ENCODE results near the gene ISL2. TPM values are rescaled to one million over a fixed set of nuclear protein-coding genes. Genes with fewer than 3 reads are reported as not detected.

Gene ISL2
- total RNA-seq, 1 experiment from 2014 or later: 7.6 TPM

- no TSS peak for BruUV-seq (replicated peaks)
- no peak for DNase-seq
- CTCF ChIA-PET: interaction anchor here (1.8 to 2.5 kb wide), 3 partner anchors 16 to 132 kb away, joined by 5 to 12 read pairs (median 9); no protein-coding TSS in a partner anchor
- Mint-ChIP-seq H3K27me3 (ENCODE audit: unreplicated experiment) (no peaks in the 10 kb centered on the region), H3K4me3 (ENCODE audit: low read depth, unreplicated experiment) (no peak overlapping the region), H3K4me1 (ENCODE audit: low read depth, unreplicated experiment) (peaks cover 16% of the 10 kb centered on the region), H3K36me3 (ENCODE audit: insufficient read depth, unreplicated experiment) (peaks cover 3% of the 10 kb centered on the region), H3K9me3 (ENCODE audit: low read depth, unreplicated experiment) (no peaks in the 10 kb centered on the region), H3K27ac (ENCODE audit: unreplicated experiment) (no peak overlapping the region)
- intact Hi-C loops (cut with micrococcal nuclease; ENCODE audit: unreplicated experiment): no loop called here
- TF ChIP-seq, protein P1, sequence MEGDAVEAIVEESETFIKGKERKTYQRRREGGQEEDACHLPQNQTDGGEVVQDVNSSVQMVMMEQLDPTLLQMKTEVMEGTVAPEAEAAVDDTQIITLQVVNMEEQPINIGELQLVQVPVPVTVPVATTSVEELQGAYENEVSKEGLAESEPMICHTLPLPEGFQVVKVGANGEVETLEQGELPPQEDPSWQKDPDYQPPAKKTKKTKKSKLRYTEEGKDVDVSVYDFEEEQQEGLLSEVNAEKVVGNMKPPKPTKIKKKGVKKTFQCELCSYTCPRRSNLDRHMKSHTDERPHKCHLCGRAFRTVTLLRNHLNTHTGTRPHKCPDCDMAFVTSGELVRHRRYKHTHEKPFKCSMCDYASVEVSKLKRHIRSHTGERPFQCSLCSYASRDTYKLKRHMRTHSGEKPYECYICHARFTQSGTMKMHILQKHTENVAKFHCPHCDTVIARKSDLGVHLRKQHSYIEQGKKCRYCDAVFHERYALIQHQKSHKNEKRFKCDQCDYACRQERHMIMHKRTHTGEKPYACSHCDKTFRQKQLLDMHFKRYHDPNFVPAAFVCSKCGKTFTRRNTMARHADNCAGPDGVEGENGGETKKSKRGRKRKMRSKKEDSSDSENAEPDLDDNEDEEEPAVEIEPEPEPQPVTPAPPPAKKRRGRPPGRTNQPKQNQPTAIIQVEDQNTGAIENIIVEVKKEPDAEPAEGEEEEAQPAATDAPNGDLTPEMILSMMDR (IDR thresholded peaks at IDR 0.05; ENCODE audit: unreplicated experiment): no peak
Measured at GRCh38 chr15:76328958-76329357, 7.6 kb upstream of the ISL2 start.

GRCh38 chr15:76330080-76330680 is 6.4 kb upstream of the ISL2 start:
- intact Hi-C loops (cut with micrococcal nuclease; ENCODE audit: unreplicated experiment): loop anchor here (1.0 to 2.0 kb wide), 2 partner anchors 96 to 139 kb away; no protein-coding TSS in a partner anchor
- CTCF ChIA-PET: interaction anchor here (0.6 to 2.5 kb wide), 11 partner anchors 12 to 520 kb away, joined by 3 to 12 read pairs (median 5); no protein-coding TSS in a partner anchor
- H3K4me3 Mint-ChIP-seq (ENCODE audit: low read depth, unreplicated experiment): no peak overlapping the region
- peak; percentile 70 for DNase-seq
- no peak overlapping the region for H3K27ac Mint-ChIP-seq (ENCODE audit: unreplicated experiment)
- H3K4me1 Mint-ChIP-seq (ENCODE audit: low read depth, unreplicated experiment): peaks cover 21% of the 10 kb centered on the region
- no TSS peak for BruUV-seq (replicated peaks)
- H3K27me3 Mint-ChIP-seq (ENCODE audit: unreplicated experiment): no peaks in the 10 kb centered on the region
- H3K9me3 Mint-ChIP-seq (ENCODE audit: low read depth, unreplicated experiment): no peaks in the 10 kb centered on the region
- H3K36me3 Mint-ChIP-seq (ENCODE audit: insufficient read depth, unreplicated experiment): peaks cover 15% of the 10 kb centered on the region
- TF ChIP-seq, protein P1 (IDR thresholded peaks at IDR 0.05; ENCODE audit: unreplicated experiment): peak; percentile 57

DNA sequence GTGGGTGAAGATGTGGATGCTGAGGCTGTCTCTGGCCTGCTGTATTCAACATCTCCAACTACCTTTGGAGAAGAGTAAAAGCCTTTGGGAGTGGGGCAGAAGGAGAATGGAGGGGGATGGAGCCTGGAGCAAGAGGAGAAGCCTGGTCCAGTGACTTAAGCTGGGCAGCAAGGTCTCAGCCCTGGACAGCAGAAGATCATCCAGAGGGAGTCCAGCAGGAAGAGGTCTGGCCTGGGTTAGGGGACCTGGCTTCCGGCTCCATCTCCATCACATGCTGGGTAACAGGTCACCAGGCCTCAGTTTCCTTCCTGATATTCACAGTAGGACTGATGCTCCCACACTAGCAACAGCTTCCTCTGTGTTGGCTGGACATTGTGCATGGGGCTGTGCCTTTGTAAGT is 3.8 kb upstream of the ISL2 start:
- intact Hi-C loops (cut with micrococcal nuclease; ENCODE audit: unreplicated experiment): no loop called here
- CTCF ChIA-PET: no interaction called here

GRCh38 chr15:76333309-76333708 is 3.3 kb upstream of the ISL2 start:
- no peak overlapping the region for H3K4me3 Mint-ChIP-seq (ENCODE audit: low read depth, unreplicated experiment)
- TF ChIP-seq, protein P1 (IDR thresholded peaks at IDR 0.05; ENCODE audit: unreplicated experiment): no peak
- CTCF ChIA-PET: interaction anchor here (1.0 to 1.3 kb wide), 2 partner anchors 35 to 98 kb away, joined by 3 to 4 read pairs; no protein-coding TSS in a partner anchor

More for the DNA sequence above, 3.8 kb upstream of the ISL2 start:
- TF ChIP-seq, protein P1 (IDR thresholded peaks at IDR 0.05; ENCODE audit: unreplicated experiment): no peak
- Mint-ChIP-seq H3K9me3 (ENCODE audit: low read depth, unreplicated experiment) (no peaks in the 10 kb centered on the region), H3K4me1 (ENCODE audit: low read depth, unreplicated experiment) (peaks cover 31% of the 10 kb centered on the region), H3K27me3 (ENCODE audit: unreplicated experiment) (no peaks in the 10 kb centered on the region), H3K36me3 (ENCODE audit: insufficient read depth, unreplicated experiment) (peaks cover 41% of the 10 kb centered on the region), H3K4me3 (ENCODE audit: low read depth, unreplicated experiment) (no peak overlapping the region), H3K27ac (ENCODE audit: unreplicated experiment) (no peak overlapping the region)
- BruUV-seq (replicated peaks): no TSS peak
- DNase-seq: no peak

More at GRCh38 chr15:76333309-76333708, 3.3 kb upstream of the ISL2 start:
- intact Hi-C loops (cut with micrococcal nuclease; ENCODE audit: unreplicated experiment): no loop called here
- Mint-ChIP-seq H3K27ac (ENCODE audit: unreplicated experiment) (no peak overlapping the region), H3K36me3 (ENCODE audit: insufficient read depth, unreplicated experiment) (peaks cover 41% of the 10 kb centered on the region), H3K27me3 (ENCODE audit: unreplicated experiment) (no peaks in the 10 kb centered on the region), H3K9me3 (ENCODE audit: low read depth, unreplicated experiment) (no peaks in the 10 kb centered on the region), H3K4me1 (ENCODE audit: low read depth, unreplicated experiment) (peaks cover 33% of the 10 kb centered on the region)
- DNase-seq: no peak
- no TSS peak for BruUV-seq (replicated peaks)
